Occipital lobe (tissue), 2 donors: ENCODE data around the gene MRTO4. TPM values are rescaled to one million over a fixed set of nuclear protein-coding genes. Genes with fewer than 3 reads are reported as not detected.
"Not testable (repeated sequence)": the region's sequence is repeated elsewhere in the genome, so short reads cannot be mapped to it uniquely, and the experiment has no call there.

Experiments used
- DNase-seq: peaks from one replicate; lab custom pipeline; 2025; lab: John Stamatoyannopoulos, UW
- total RNA-seq: library from RNA; depleted of rRNA; stranded (reverse); fragments of >200 nt; gene quantifications from one replicate; pipeline ENCODE4 v1.2.3, GENCODE V29; 2014

Gene MRTO4
- 26.0 TPM for total RNA-seq

GRCh38 chr1:19251305-19252196, at the start of gene MRTO4, which contains the start of gene EMC1:
TSS of gene MRTO4 (plus strand) at chr1:19251805. CDS start at chr1:19251836, 31 bp downstream.
TSS of gene EMC1 (minus strand) at chr1:19251524. CDS start at chr1:19251509, 15 bp downstream.
- peak; percentile 85 for DNase-seq

- no peak for DNase-seq
Measured at GRCh38 chr1:19202396-19202795, 49.2 kb upstream of the MRTO4 start.

- DNase-seq: no peak
Measured at GRCh38 chr1:19203440-19203839, 48.2 kb upstream of the MRTO4 start.

- no peak for DNase-seq
Measured at GRCh38 chr1:19204446-19205266, 46.9 kb upstream of the MRTO4 start.

- no peak for DNase-seq
Measured at GRCh38 chr1:19205403-19205802, 46.2 kb upstream of the MRTO4 start.

GRCh38 chr1:19205845-19206244, 45.8 kb upstream of the MRTO4 start:
- no peak for DNase-seq

- DNase-seq: no peak
Measured at GRCh38 chr1:19206947-19207346, 44.7 kb upstream of the MRTO4 start.

GRCh38 chr1:19208710-19209438, 42.7 kb upstream of the MRTO4 start:
- DNase-seq: no peak

- peak; percentile 39 for DNase-seq
Measured at GRCh38 chr1:19209439-19209989, 42.1 kb upstream of the MRTO4 start.

GRCh38 chr1:19209990-19210771, 41.4 kb upstream of the MRTO4 start, which contains the start of gene UBR4:
TSS of gene UBR4 (minus strand) at chr1:19210266. CDS start at chr1:19210248, 18 bp downstream.
- peak; percentile 91 for DNase-seq

- no peak for DNase-seq
Measured at GRCh38 chr1:19210772-19211549, 40.6 kb upstream of the MRTO4 start.

- no peak for DNase-seq
Measured at GRCh38 chr1:19212167-19212566, 39.4 kb upstream of the MRTO4 start.

GRCh38 chr1:19213580-19213979, 38.0 kb upstream of the MRTO4 start:
- no peak for DNase-seq

GRCh38 chr1:19216585-19216984, 35.0 kb upstream of the MRTO4 start:
- DNase-seq: not testable (repeated sequence)

- no peak for DNase-seq
Measured at GRCh38 chr1:19219451-19219850, 32.2 kb upstream of the MRTO4 start.

- no peak for DNase-seq
Measured at GRCh38 chr1:19220080-19220846, 31.3 kb upstream of the MRTO4 start.

- no peak for DNase-seq
Measured at GRCh38 chr1:19220991-19221390, 30.6 kb upstream of the MRTO4 start.

- DNase-seq: no peak
Measured at GRCh38 chr1:19222573-19222972, 29.0 kb upstream of the MRTO4 start.
